Mucosa of gallbladder (tissue), 1 donor: ENCODE results near the gene TH. TPM values are rescaled to one million over a fixed set of nuclear protein-coding genes. Genes with fewer than 3 reads are reported as not detected.

Experiments
- DNase-seq: peaks from one replicate; pipeline ENCODE4 v3.0.0-alpha.2; 2020; ENCODE audit warnings: low spot score
- total RNA-seq: library from RNA; stranded (reverse); gene quantifications from one replicate; pipeline ENCODE4 v1.2.1, GENCODE V29; 2021
- donor health status: DM: no; HTN: no; CAD: no.

The TH gene
- total RNA-seq, 1 donor from 2014 or later: 2.1 TPM

- DNase-seq: peak; percentile 19
Observed at GRCh38 chr11:2208691-2209369, 37.2 kb upstream of the TH start.

- peak; percentile 7 for DNase-seq
Observed at GRCh38 chr11:2207773-2208621, 36.4 kb upstream of the TH start.

- DNase-seq: peak; percentile 6
Observed at GRCh38 chr11:2207212-2207611, 35.6 kb upstream of the TH start.

GRCh38 chr11:2205981-2206690 lies 34.5 kb upstream of the TH start:
- DNase-seq: no peak

GRCh38 chr11:2205214-2205720 lies 33.7 kb upstream of the TH start:
- no peak for DNase-seq

- no peak for DNase-seq
Observed at GRCh38 chr11:2204361-2205213, 33.0 kb upstream of the TH start.

GRCh38 chr11:2203440-2204259 lies 32.0 kb upstream of the TH start:
- no peak for DNase-seq

GRCh38 chr11:2202900-2203439 lies 31.4 kb upstream of the TH start:
- DNase-seq: no peak

GRCh38 chr11:2202071-2202899 lies 30.7 kb upstream of the TH start:
- DNase-seq: peak; percentile 71

GRCh38 chr11:2201542-2201941 lies 29.9 kb upstream of the TH start:
- no peak for DNase-seq

- no peak for DNase-seq
Observed at GRCh38 chr11:2200957-2201519, 29.4 kb upstream of the TH start.

GRCh38 chr11:2200536-2200935 lies 28.9 kb upstream of the TH start:
- no peak for DNase-seq

- no peak for DNase-seq
Observed at GRCh38 chr11:2199466-2200341, 28.1 kb upstream of the TH start.

- DNase-seq: no peak
Observed at GRCh38 chr11:2198621-2199365, 27.2 kb upstream of the TH start.

GRCh38 chr11:2197771-2198520 lies 26.3 kb upstream of the TH start:
- no peak for DNase-seq

GRCh38 chr11:2196970-2197770 lies 25.6 kb upstream of the TH start:
- peak; percentile 82 for DNase-seq
